GM23248 (cell line): Measurements from ENCODE around the gene HHIPL1.

ENCODE experiments used
- EZH2 ChIP-seq: fragments of 200-600 bp; sonication (generic); IDR thresholded peaks from 2 replicates; pipeline ENCODE4 v1.6.1; 2018; ENCODE audit warnings: antibody characterized with exemption, mild to moderate bottlenecking; ENCODE audit not compliant: insufficient read depth, poor library complexity, severe bottlenecking
- EZH2phosphoT487 ChIP-seq: fragments of 200-600 bp; sonication (generic); IDR thresholded peaks from 2 replicates; pipeline ENCODE4 v1.6.1; 2018; ENCODE audit warnings: antibody characterized with exemption, moderate library complexity, mild to moderate bottlenecking, low read depth; ENCODE audit not compliant: insufficient read depth

- TF ChIP-seq EZH2, result no peak
- TF ChIP-seq EZH2phosphoT487, result no peak
These were observed 52.0 kb downstream of the HHIPL1 start for GRCh38 chr14:99696929-99697328.
